Neural cell (in vitro differentiated cells): ENCODE results near the gene TSPAN11. TPM values are rescaled to one million over a fixed set of nuclear protein-coding genes. Genes with fewer than 3 reads are reported as not detected.

Source experiments
- H2AFZ ChIP-seq: fragments of 200-600, 300-800 bp; sonication (generic), shearing (Covaris generic); 2 replicates; pipeline ENCODE4 v1.6.0; 2014; ENCODE audit warnings: low read depth, mild to moderate bottlenecking, antibody characterized with exemption, low read length, moderate library complexity
- H3F3A ChIP-seq: fragments of 200-600 bp; shearing (Covaris generic); 2 replicates; pipeline ENCODE4 v1.6.1; 2016; ENCODE audit warnings: mild to moderate bottlenecking, moderate library complexity, mixed read lengths, antibody characterized with exemption, low read length; ENCODE audit not compliant: insufficient read depth, poor library complexity, severe bottlenecking
- H3K27ac ChIP-seq: fragments of 200-600, 300-800 bp; sonication (generic), shearing (Covaris generic); 2 replicates; pipeline ENCODE4 v1.5.1; 2014; ENCODE audit warnings: mild to moderate bottlenecking, low read length, moderate library complexity
- H3K27me3 ChIP-seq: fragments of 300-800, 200-600 bp; sonication (generic), shearing (Covaris generic); 2 replicates; pipeline ENCODE4 v1.6.0; 2014; ENCODE audit warnings: mild to moderate bottlenecking, low read depth, low read length, moderate library complexity; ENCODE audit not compliant: insufficient read depth
- H3K36me3 ChIP-seq: fragments of 300-800, 200-600 bp; sonication (generic), shearing (Covaris generic); 2 replicates; pipeline ENCODE4 v1.5.1; 2014; ENCODE audit warnings: mild to moderate bottlenecking, antibody characterized with exemption, low read length, moderate library complexity; ENCODE audit not compliant: insufficient read depth
- H3K4me2 ChIP-seq: fragments of 300-800, 200-600 bp; sonication (generic), shearing (Covaris generic); 2 replicates; pipeline ENCODE4 v1.6.0; 2014; ENCODE audit warnings: mild to moderate bottlenecking, low read length
- H3K4me3 ChIP-seq: fragments of 300-800, 200-600 bp; sonication (generic), shearing (Covaris generic); 2 replicates; pipeline ENCODE4 v1.5.1; 2014; ENCODE audit warnings: mild to moderate bottlenecking, low read length, moderate library complexity
- H3K79me2 ChIP-seq: fragments of 200-600 bp; shearing (Covaris generic); replicated peaks from 2 replicates; pipeline ENCODE4 v1.6.0; 2014; ENCODE audit warnings: mild to moderate bottlenecking, low read length, moderate library complexity; ENCODE audit not compliant: insufficient read depth
- H3K9ac ChIP-seq: fragments of 300-800, 200-600 bp; sonication (generic), shearing (Covaris generic); 2 replicates; pipeline ENCODE4 v1.6.1; 2016; ENCODE audit warnings: mild to moderate bottlenecking, low read length, mixed read lengths
- H3K9me2 ChIP-seq: fragments of 200-600 bp; shearing (Covaris generic); 2 replicates; pipeline ENCODE4 v1.6.1; 2016; ENCODE audit warnings: mild to moderate bottlenecking, low read length, mixed read lengths; ENCODE audit not compliant: insufficient read depth
- H3K9me3 ChIP-seq: fragments of 200-600, 300-800 bp; sonication (generic), shearing (Covaris generic); 2 replicates; pipeline ENCODE4 v1.6.1; 2016; ENCODE audit warnings: mild to moderate bottlenecking, mixed run types, low read length, moderate library complexity, mixed read lengths
- H4K20me1 ChIP-seq: fragments of 200-600 bp; shearing (Covaris generic); 2 replicates; pipeline ENCODE4 v1.6.1; 2016; ENCODE audit warnings: mild to moderate bottlenecking, mixed run types; ENCODE audit not compliant: insufficient read depth
- EP300 ChIP-seq: fragments of 450-650 bp; conservative IDR thresholded peaks from 2 replicates; pipeline ENCODE4 v1.6.1; 2014; ENCODE audit warnings: antibody characterized with exemption, mild to moderate bottlenecking, moderate library complexity; ENCODE audit not compliant: poor library complexity, severe bottlenecking
- EZH2 ChIP-seq: fragments of 200-600, 300-800 bp; shearing (Covaris generic), sonication (generic); IDR thresholded peaks from 2 replicates; pipeline ENCODE4 v1.6.1; 2014; ENCODE audit warnings: antibody characterized with exemption, low read length, borderline replicate concordance, mild to moderate bottlenecking; ENCODE audit not compliant: insufficient read depth, poor library complexity, severe bottlenecking
- MXI1 ChIP-seq: fragments of 450-650 bp; conservative IDR thresholded peaks from 2 replicates; pipeline ENCODE4 v1.6.1; 2014; ENCODE audit warnings: antibody characterized with exemption, mild to moderate bottlenecking; ENCODE audit not compliant: poor library complexity, severe bottlenecking
- RAD21 ChIP-seq: fragments of 450-650 bp; conservative IDR thresholded peaks from 2 replicates; pipeline ENCODE4 v1.6.1; 2014; ENCODE audit warnings: antibody characterized with exemption, mild to moderate bottlenecking, moderate library complexity
- SMC3 ChIP-seq: fragments of 450-650 bp; conservative IDR thresholded peaks from 2 replicates; pipeline ENCODE4 v1.6.1; 2014; ENCODE audit warnings: antibody characterized with exemption, mild to moderate bottlenecking, moderate library complexity; ENCODE audit not compliant: poor library complexity
- TAF1 ChIP-seq: IDR thresholded peaks from 2 replicates; pipeline ENCODE4 v1.6.1; 2012; ENCODE audit warnings: low read depth
- polyA plus RNA-seq: library from polyadenylated mRNA; depleted of rRNA; stranded (reverse); fragments of >200 nt; gene quantifications from 2 replicates; pipeline ENCODE4 v1.2.3, GENCODE V29; 2014
- TF ChIP-seq, protein P1 (sequence below): IDR thresholded peaks from 2 replicates; pipeline ENCODE4 v1.6.1; 2012; ENCODE audit warnings: borderline replicate concordance

The TSPAN11 gene
- polyA plus RNA-seq, 1 donor from 2014 or later, result 5.6 TPM

- Histone ChIP-seq H2AFZ (no peak overlapping the region), H3K27ac (no peak overlapping the region), H3K9ac (no peak overlapping the region), H3K9me3 (no peaks in the 10 kb centered on the region), H3K27me3 (no peaks in the 10 kb centered on the region), H3K4me2 (no peak overlapping the region), H3K4me3 (no peak overlapping the region), H3K9me2 (no peaks in the 10 kb centered on the region), H3F3A (no peaks in the 10 kb centered on the region), H3K79me2 (no peaks in the 10 kb centered on the region), H3K36me3 (no peaks in the 10 kb centered on the region), H4K20me1 (no peaks in the 10 kb centered on the region)
- TF ChIP-seq EP300, result no peak
- no peak for TF ChIP-seq RAD21
- TF ChIP-seq EZH2, result no peak
- TF ChIP-seq TAF1, result no peak
Measured at GRCh38 chr12:30945443-30946164, 19.1 kb downstream of the TSPAN11 start.

DNA sequence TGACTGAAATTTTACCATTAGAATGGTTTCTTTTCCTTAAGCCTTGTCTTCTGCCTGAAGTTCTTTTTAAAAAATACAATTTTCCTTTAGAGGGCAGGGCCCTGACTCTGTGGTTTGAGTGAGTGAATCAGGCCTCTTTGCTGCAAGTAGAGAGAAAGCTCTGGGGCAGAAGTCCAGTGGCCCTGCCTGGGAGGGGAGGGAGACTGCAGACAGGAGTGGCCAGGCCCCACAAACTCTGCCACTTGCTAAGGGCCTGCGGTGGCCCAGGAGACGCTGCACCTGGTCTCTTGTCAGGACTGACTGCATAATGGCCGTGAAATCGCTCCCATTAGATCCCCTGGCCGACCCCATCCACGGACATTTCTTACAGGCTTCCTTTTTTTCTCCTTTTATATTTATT lies 25.5 kb downstream of the TSPAN11 start:
- H3K9ac ChIP-seq, result no peak overlapping the region
- no peak overlapping the region for H3K4me3 ChIP-seq
- no peaks in the 10 kb centered on the region for H3K79me2 ChIP-seq
- H3K27ac ChIP-seq, result no peak overlapping the region
- H4K20me1 ChIP-seq, result no peaks in the 10 kb centered on the region
- H3F3A ChIP-seq, result no peaks in the 10 kb centered on the region
- no peak overlapping the region for H2AFZ ChIP-seq
- H3K4me2 ChIP-seq, result no peak overlapping the region
- no peaks in the 10 kb centered on the region for H3K27me3 ChIP-seq
- no peaks in the 10 kb centered on the region for H3K36me3 ChIP-seq
- H3K9me3 ChIP-seq, result no peaks in the 10 kb centered on the region
- TF ChIP-seq MXI1 (no peak), TAF1 (no peak), EP300 (no peak)
- H3K9me2 ChIP-seq, result no peaks in the 10 kb centered on the region

- no peak overlapping the region for H3K4me2 ChIP-seq
- H3K27me3 ChIP-seq, result no peaks in the 10 kb centered on the region
- no peaks in the 10 kb centered on the region for H3K36me3 ChIP-seq
- H3K9ac ChIP-seq, result no peak overlapping the region
- H3F3A ChIP-seq, result no peaks in the 10 kb centered on the region
- TF ChIP-seq, protein P1, sequence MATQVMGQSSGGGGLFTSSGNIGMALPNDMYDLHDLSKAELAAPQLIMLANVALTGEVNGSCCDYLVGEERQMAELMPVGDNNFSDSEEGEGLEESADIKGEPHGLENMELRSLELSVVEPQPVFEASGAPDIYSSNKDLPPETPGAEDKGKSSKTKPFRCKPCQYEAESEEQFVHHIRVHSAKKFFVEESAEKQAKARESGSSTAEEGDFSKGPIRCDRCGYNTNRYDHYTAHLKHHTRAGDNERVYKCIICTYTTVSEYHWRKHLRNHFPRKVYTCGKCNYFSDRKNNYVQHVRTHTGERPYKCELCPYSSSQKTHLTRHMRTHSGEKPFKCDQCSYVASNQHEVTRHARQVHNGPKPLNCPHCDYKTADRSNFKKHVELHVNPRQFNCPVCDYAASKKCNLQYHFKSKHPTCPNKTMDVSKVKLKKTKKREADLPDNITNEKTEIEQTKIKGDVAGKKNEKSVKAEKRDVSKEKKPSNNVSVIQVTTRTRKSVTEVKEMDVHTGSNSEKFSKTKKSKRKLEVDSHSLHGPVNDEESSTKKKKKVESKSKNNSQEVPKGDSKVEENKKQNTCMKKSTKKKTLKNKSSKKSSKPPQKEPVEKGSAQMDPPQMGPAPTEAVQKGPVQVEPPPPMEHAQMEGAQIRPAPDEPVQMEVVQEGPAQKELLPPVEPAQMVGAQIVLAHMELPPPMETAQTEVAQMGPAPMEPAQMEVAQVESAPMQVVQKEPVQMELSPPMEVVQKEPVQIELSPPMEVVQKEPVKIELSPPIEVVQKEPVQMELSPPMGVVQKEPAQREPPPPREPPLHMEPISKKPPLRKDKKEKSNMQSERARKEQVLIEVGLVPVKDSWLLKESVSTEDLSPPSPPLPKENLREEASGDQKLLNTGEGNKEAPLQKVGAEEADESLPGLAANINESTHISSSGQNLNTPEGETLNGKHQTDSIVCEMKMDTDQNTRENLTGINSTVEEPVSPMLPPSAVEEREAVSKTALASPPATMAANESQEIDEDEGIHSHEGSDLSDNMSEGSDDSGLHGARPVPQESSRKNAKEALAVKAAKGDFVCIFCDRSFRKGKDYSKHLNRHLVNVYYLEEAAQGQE, result no peak
- no peak for TF ChIP-seq SMC3
- no peak for TF ChIP-seq RAD21
- no peak for TF ChIP-seq MXI1
- no peak for TF ChIP-seq EZH2
- no peak for TF ChIP-seq EP300
- no peak overlapping the region for H3K27ac ChIP-seq
- H2AFZ ChIP-seq, result no peak overlapping the region
- H3K9me3 ChIP-seq, result no peaks in the 10 kb centered on the region
- no peaks in the 10 kb centered on the region for H4K20me1 ChIP-seq
- no peaks in the 10 kb centered on the region for H3K9me2 ChIP-seq
- H3K4me3 ChIP-seq, result no peak overlapping the region
- no peaks in the 10 kb centered on the region for H3K79me2 ChIP-seq
Measured at GRCh38 chr12:30953257-30953656, 26.7 kb downstream of the TSPAN11 start.
